Upper lobe of left lung (tissue), 4 donors: ENCODE data around the gene CDC27.
"Not testable (repeated sequence)": the region's sequence is repeated elsewhere in the genome, so short reads cannot be mapped to it uniquely, and the experiment has no call there.

ENCODE experiments used
- CTCF ChIP-seq, 6 experiments: fragments of 450-650 bp in 4 of 6; fragments of 200-600 bp in 2 of 6; sonication (generic) in 2 of 6; IDR thresholded peaks; one replicate each; pipeline ENCODE4 v1.5.1; 2016 to 2019; ENCODE audit warnings: antibody characterized with exemption in 6 of 6
- POLR2A ChIP-seq, 4 donors: fragments of 450-650 bp; IDR thresholded peaks; one replicate each; pipeline ENCODE4 v1.5.1; 2016 to 2017; ENCODE audit warnings: antibody characterized with exemption in 4 of 4, mild to moderate bottlenecking in 2 of 4

- not testable (repeated sequence) for TF ChIP-seq CTCF, POLR2A (IDR thresholded peaks at IDR 0.05)
These were observed 115.5 kb downstream of the CDC27 start for GRCh38 chr17:47073629-47074028.
